Pulmonary artery endothelial cell (primary cell): ENCODE data around the gene LSM14A. TPM values are rescaled to one million over a fixed set of nuclear protein-coding genes. Genes with fewer than 3 reads are reported as not detected.

Experiments used
- total RNA-seq: library from RNA; depleted of rRNA; stranded (reverse); fragments of >200 nt; gene quantifications from 2 replicates; pipeline ENCODE4 v1.2.3, GENCODE V29; 2014

Gene LSM14A
- total RNA-seq, 1 donor from 2014 or later: 144 TPM

Other genes with a start within 250 kb of the LSM14A start
- 27.8 and 32.1 TPM in 2 replicates for gene GARRE1, start 82.0 kb downstream of the LSM14A start, total RNA-seq
- 169 and 172 TPM in 2 replicates for gene GPI, start 192.7 kb downstream of the LSM14A start, total RNA-seq
- gene PDCD2L, start 231.9 kb downstream of the LSM14A start, total RNA-seq: 19.7 and 20.6 TPM in 2 replicates